ENCODE data around the gene ACAP1.
A peak's percentile ranks its signal among the peaks of the same experiment; 100 is the strongest.
"Not testable (repeated sequence)": the region's sequence is repeated elsewhere in the genome, so short reads cannot be mapped to it uniquely, and the experiment has no call there.

Gene ACAP1

GRCh38 chr17:7356072-7356549 lies 19.8 kb downstream of the ACAP1 start:
- DNase-seq (ENCODE audit: low spot score) = peak; percentile 70

- no peak for DNase-seq (ENCODE audit: low spot score)
Observed at GRCh38 chr17:7356756-7357155, 20.4 kb downstream of the ACAP1 start.

- DNase-seq (ENCODE audit: low spot score) = no peak
Observed at GRCh38 chr17:7357381-7357780, 21.1 kb downstream of the ACAP1 start.

GRCh38 chr17:7361906-7362305 lies 25.6 kb downstream of the ACAP1 start:
- DNase-seq (ENCODE audit: low spot score) = no peak

GRCh38 chr17:7363311-7363710 lies 27.0 kb downstream of the ACAP1 start:
- no peak for DNase-seq (ENCODE audit: low spot score)

GRCh38 chr17:7365963-7366362 lies 29.6 kb downstream of the ACAP1 start:
- not testable (repeated sequence) for DNase-seq (ENCODE audit: low spot score)

GRCh38 chr17:7367083-7367482 lies 30.8 kb downstream of the ACAP1 start:
- DNase-seq (ENCODE audit: low spot score) = no peak

- DNase-seq (ENCODE audit: low spot score) = no peak
Observed at GRCh38 chr17:7367918-7368598, 31.7 kb downstream of the ACAP1 start.

- DNase-seq (ENCODE audit: low spot score) = not testable (repeated sequence)
Observed at GRCh38 chr17:7368599-7368994, 32.3 kb downstream of the ACAP1 start.

- DNase-seq (ENCODE audit: low spot score) = no peak
Observed at GRCh38 chr17:7369825-7370224, 33.5 kb downstream of the ACAP1 start.

- no peak for DNase-seq (ENCODE audit: low spot score)
Observed at GRCh38 chr17:7370853-7371252, 34.5 kb downstream of the ACAP1 start.

- no peak for DNase-seq (ENCODE audit: low spot score)
Observed at GRCh38 chr17:7374353-7374752, 38.0 kb downstream of the ACAP1 start.

- no peak for DNase-seq (ENCODE audit: low spot score)
Observed at GRCh38 chr17:7379134-7379533, 42.8 kb downstream of the ACAP1 start.

- DNase-seq (ENCODE audit: low spot score) = peak; percentile 82
Observed at GRCh38 chr17:7380321-7380720, 44.0 kb downstream of the ACAP1 start.

- DNase-seq (ENCODE audit: low spot score) = peak; percentile 63
Observed at GRCh38 chr17:7380855-7381683, 44.7 kb downstream of the ACAP1 start, which contains the start of gene TNK1. Gene TNK1 (plus strand): TSS chr17:7381089. CDS start chr17:7382927, 1,838 bp downstream.

GRCh38 chr17:7382901-7383300 lies 46.6 kb downstream of the ACAP1 start:
- no peak for DNase-seq (ENCODE audit: low spot score)

- no peak for DNase-seq (ENCODE audit: low spot score)
Observed at GRCh38 chr17:7383371-7383741, 47.0 kb downstream of the ACAP1 start.

GRCh38 chr17:7383742-7384488 lies 47.6 kb downstream of the ACAP1 start:
- peak; percentile 40 for DNase-seq (ENCODE audit: low spot score)

- DNase-seq (ENCODE audit: low spot score) = no peak
Observed at GRCh38 chr17:7384489-7385081, 48.3 kb downstream of the ACAP1 start.

GRCh38 chr17:7388856-7389255 lies 52.5 kb downstream of the ACAP1 start:
- DNase-seq (ENCODE audit: low spot score) = no peak

GRCh38 chr17:7389924-7390910 lies 53.9 kb downstream of the ACAP1 start:
- DNase-seq (ENCODE audit: low spot score) = no peak

Measured in AG08395 (cell line).